Activated naive CD4-positive, alpha-beta T cell treated with anti-CD3 and anti-CD28 coated beads, Interleukin-2, amount 50 U/mL, for 24 hours (primary cell): ENCODE results near the gene AWAT1.
"Not testable (repeated sequence)": the region's sequence is repeated elsewhere in the genome, so short reads cannot be mapped to it uniquely, and the experiment has no call there.

Source experiments
- H3K27ac Mint-ChIP-seq: one replicate; pipeline ENCODE4 v1.8.0; 2021; ENCODE audit warnings: mild to moderate bottlenecking, mixed read lengths
- H3K27me3 Mint-ChIP-seq: one replicate; pipeline ENCODE4 v1.8.0; 2021; ENCODE audit warnings: mixed read lengths
- H3K36me3 Mint-ChIP-seq: one replicate; pipeline ENCODE4 v1.8.0; 2021; ENCODE audit warnings: mixed read lengths
- H3K4me1 Mint-ChIP-seq: one replicate; pipeline ENCODE4 v1.8.0; 2021; ENCODE audit warnings: mixed read lengths
- H3K4me3 Mint-ChIP-seq: one replicate; pipeline ENCODE4 v1.8.0; 2021; ENCODE audit warnings: mild to moderate bottlenecking, mixed read lengths
- H3K9me3 Mint-ChIP-seq: one replicate; pipeline ENCODE4 v1.8.0; 2021; ENCODE audit warnings: mixed read lengths

The AWAT1 gene

GRCh38 chrX:70234355-70234754 lies at the start of gene AWAT1:
Gene AWAT1 (plus strand): TSS chrX:70234655. CDS start chrX:70234696, 41 bp downstream.
- no peaks in the 10 kb centered on the region for H3K27me3 Mint-ChIP-seq
- H3K4me1 Mint-ChIP-seq = no peaks in the 10 kb centered on the region
- H3K27ac Mint-ChIP-seq = no peak within 1 kb of the TSS
- no peaks in the 10 kb centered on the region for H3K9me3 Mint-ChIP-seq
- no peaks in the 10 kb centered on the region for H3K36me3 Mint-ChIP-seq
- H3K4me3 Mint-ChIP-seq = no peak within 1 kb of the TSS

- Mint-ChIP-seq H3K27ac (no peak overlapping the region), H3K4me1 (no peaks in the 10 kb centered on the region), H3K4me3 (no peak overlapping the region), H3K9me3 (peaks cover 9% of the 10 kb centered on the region), H3K36me3 (peaks cover 9% of the 10 kb centered on the region), H3K27me3 (peaks cover 1% of the 10 kb centered on the region)
Observed at GRCh38 chrX:70190225-70190624, 44.2 kb upstream of the AWAT1 start.

- Mint-ChIP-seq H3K9me3 (no peaks in the 10 kb centered on the region), H3K27ac (peak overlapping the region; percentile 87), H3K27me3 (peaks cover 2% of the 10 kb centered on the region), H3K4me3 (peak overlapping the region; percentile 38), H3K36me3 (no peaks in the 10 kb centered on the region), H3K4me1 (peaks cover 6% of the 10 kb centered on the region)
Observed at GRCh38 chrX:70196961-70197720, 37.3 kb upstream of the AWAT1 start.

- Mint-ChIP-seq H3K4me1 (peaks cover 6% of the 10 kb centered on the region), H3K36me3 (no peaks in the 10 kb centered on the region), H3K27ac (no peak overlapping the region), H3K4me3 (no peak overlapping the region), H3K27me3 (peaks cover 1% of the 10 kb centered on the region), H3K9me3 (no peaks in the 10 kb centered on the region)
Observed at GRCh38 chrX:70201732-70202131, 32.7 kb upstream of the AWAT1 start.

- Mint-ChIP-seq H3K27me3 (no peaks in the 10 kb centered on the region), H3K9me3 (no peaks in the 10 kb centered on the region), H3K4me3 (no peak overlapping the region), H3K27ac (no peak overlapping the region), H3K4me1 (no peaks in the 10 kb centered on the region), H3K36me3 (no peaks in the 10 kb centered on the region)
Observed at GRCh38 chrX:70208479-70208878, 26.0 kb upstream of the AWAT1 start.

GRCh38 chrX:70209570-70209969 lies 24.9 kb upstream of the AWAT1 start:
- not testable (repeated sequence) for H3K9me3 Mint-ChIP-seq, H3K4me1 Mint-ChIP-seq, H3K36me3 Mint-ChIP-seq, H3K4me3 Mint-ChIP-seq, H3K27me3 Mint-ChIP-seq, H3K27ac Mint-ChIP-seq

GRCh38 chrX:70219938-70220764 lies 14.3 kb upstream of the AWAT1 start:
- H3K27ac Mint-ChIP-seq = no peak overlapping the region
- no peaks in the 10 kb centered on the region for H3K4me1 Mint-ChIP-seq
- no peaks in the 10 kb centered on the region for H3K36me3 Mint-ChIP-seq
- H3K27me3 Mint-ChIP-seq = no peaks in the 10 kb centered on the region
- no peaks in the 10 kb centered on the region for H3K9me3 Mint-ChIP-seq
- H3K4me3 Mint-ChIP-seq = no peak overlapping the region

GRCh38 chrX:70226048-70226447 lies 8.4 kb upstream of the AWAT1 start:
- no peaks in the 10 kb centered on the region for H3K9me3 Mint-ChIP-seq
- H3K27ac Mint-ChIP-seq = no peak overlapping the region
- no peaks in the 10 kb centered on the region for H3K27me3 Mint-ChIP-seq
- H3K36me3 Mint-ChIP-seq = no peaks in the 10 kb centered on the region
- H3K4me1 Mint-ChIP-seq = no peaks in the 10 kb centered on the region
- H3K4me3 Mint-ChIP-seq = no peak overlapping the region

- no peaks in the 10 kb centered on the region for H3K4me1 Mint-ChIP-seq
- H3K27me3 Mint-ChIP-seq = no peaks in the 10 kb centered on the region
- H3K36me3 Mint-ChIP-seq = no peaks in the 10 kb centered on the region
- no peak overlapping the region for H3K4me3 Mint-ChIP-seq
- no peak overlapping the region for H3K27ac Mint-ChIP-seq
- H3K9me3 Mint-ChIP-seq = no peaks in the 10 kb centered on the region
Observed at GRCh38 chrX:70226687-70227086, 7.8 kb upstream of the AWAT1 start.

GRCh38 chrX:70231666-70232065 lies 2.8 kb upstream of the AWAT1 start:
- H3K4me1 Mint-ChIP-seq = no peaks in the 10 kb centered on the region
- H3K27me3 Mint-ChIP-seq = no peaks in the 10 kb centered on the region
- no peaks in the 10 kb centered on the region for H3K9me3 Mint-ChIP-seq
- no peaks in the 10 kb centered on the region for H3K36me3 Mint-ChIP-seq
- no peak overlapping the region for H3K27ac Mint-ChIP-seq
- H3K4me3 Mint-ChIP-seq = no peak overlapping the region

- Mint-ChIP-seq H3K27ac (no peak overlapping the region), H3K9me3 (no peaks in the 10 kb centered on the region), H3K4me1 (no peaks in the 10 kb centered on the region), H3K27me3 (no peaks in the 10 kb centered on the region), H3K4me3 (no peak overlapping the region), H3K36me3 (no peaks in the 10 kb centered on the region)
Observed at GRCh38 chrX:70240751-70241150, 6.3 kb downstream of the AWAT1 start.

- Mint-ChIP-seq H3K27ac (no peak overlapping the region), H3K36me3 (no peaks in the 10 kb centered on the region), H3K4me3 (no peak overlapping the region), H3K9me3 (no peaks in the 10 kb centered on the region), H3K4me1 (no peaks in the 10 kb centered on the region), H3K27me3 (no peaks in the 10 kb centered on the region)
Observed at GRCh38 chrX:70241501-70241900, 7.0 kb downstream of the AWAT1 start.

GRCh38 chrX:70243601-70244000 lies 9.1 kb downstream of the AWAT1 start:
- not testable (repeated sequence) for H3K4me3 Mint-ChIP-seq, H3K36me3 Mint-ChIP-seq, H3K9me3 Mint-ChIP-seq, H3K27me3 Mint-ChIP-seq, H3K27ac Mint-ChIP-seq, H3K4me1 Mint-ChIP-seq

- H3K9me3 Mint-ChIP-seq = no peaks in the 10 kb centered on the region
- no peaks in the 10 kb centered on the region for H3K27me3 Mint-ChIP-seq
- no peak overlapping the region for H3K27ac Mint-ChIP-seq
- H3K36me3 Mint-ChIP-seq = no peaks in the 10 kb centered on the region
- H3K4me3 Mint-ChIP-seq = no peak overlapping the region
- no peaks in the 10 kb centered on the region for H3K4me1 Mint-ChIP-seq
Observed at GRCh38 chrX:70244881-70245280, 10.4 kb downstream of the AWAT1 start.

GRCh38 chrX:70247252-70247651 lies 12.8 kb downstream of the AWAT1 start:
- Mint-ChIP-seq H3K27ac (no peak overlapping the region), H3K27me3 (no peaks in the 10 kb centered on the region), H3K36me3 (peaks cover 2% of the 10 kb centered on the region), H3K9me3 (no peaks in the 10 kb centered on the region), H3K4me1 (no peaks in the 10 kb centered on the region), H3K4me3 (no peak overlapping the region)

GRCh38 chrX:70252491-70252890 lies 18.0 kb downstream of the AWAT1 start:
- Mint-ChIP-seq H3K27ac (no peak overlapping the region), H3K4me1 (peaks cover 9% of the 10 kb centered on the region), H3K36me3 (peaks cover 7% of the 10 kb centered on the region), H3K4me3 (no peak overlapping the region), H3K9me3 (no peaks in the 10 kb centered on the region), H3K27me3 (no peaks in the 10 kb centered on the region)
